Activated T-cell treated with anti-CD3 and anti-CD28 coated beads, Interleukin-2, amount 50 U/mL, for 72 hours (primary cell): ENCODE measurements around the gene OLFM1. TPM values are rescaled to one million over a fixed set of nuclear protein-coding genes. Genes with fewer than 3 reads are reported as not detected.

Experiments
- ATAC-seq, 2 donors: fragments of 150-1000 bp; cut with Tn5 transposase; replicated peaks in 1 of 2; 2 replicates each; pipeline ENCODE4 v1.10.0; 2021; ENCODE audit warnings: moderate library complexity in 2 of 2, mild to moderate bottlenecking in 1 of 2
- DNase-seq, 2 donors: peaks; one replicate each; pipeline ENCODE4 v3.0.0; 2021 to 2022; ENCODE audit warnings: mixed read lengths in 1 of 2
- H3K27ac Mint-ChIP-seq: one replicate; pipeline ENCODE4 v1.8.0; 2022; ENCODE audit warnings: mild to moderate bottlenecking, moderate library complexity, mixed read lengths
- H3K27me3 Mint-ChIP-seq: one replicate; pipeline ENCODE4 v1.8.0; 2022; ENCODE audit warnings: low read depth, mixed read lengths
- H3K36me3 Mint-ChIP-seq, 2 donors: one replicate each; pipeline ENCODE4 v1.8.0; 2022; ENCODE audit warnings: mixed read lengths in 2 of 2, mild to moderate bottlenecking in 1 of 2; ENCODE audit not compliant: insufficient read depth in 2 of 2
- H3K4me1 Mint-ChIP-seq: one replicate; pipeline ENCODE4 v1.8.0; 2022; ENCODE audit warnings: low read depth, mixed read lengths
- H3K4me3 Mint-ChIP-seq, 2 donors: one replicate each; pipeline ENCODE4 v1.8.0; 2022; ENCODE audit warnings: mild to moderate bottlenecking in 2 of 2, mixed read lengths in 2 of 2, moderate library complexity in 2 of 2
- H3K9me3 Mint-ChIP-seq, 2 donors: one replicate each; pipeline ENCODE4 v1.8.0; 2022; ENCODE audit warnings: mixed read lengths in 2 of 2
- total RNA-seq, 2 donors: library from RNA; stranded (reverse); gene quantifications; one replicate each; pipeline ENCODE4 v1.2.3, GENCODE V29; 2022

Gene OLFM1
- total RNA-seq, 2 donors from 2014 or later: 0.70 TPM; not detected in 1

- Mint-ChIP-seq H3K27me3 (peaks cover 24% of the 10 kb centered on the region), H3K4me3 (no peak overlapping the region), H3K27ac (no peak overlapping the region), H3K36me3 (no peaks in the 10 kb centered on the region), H3K4me1 (no peaks in the 10 kb centered on the region), H3K9me3 (no peaks in the 10 kb centered on the region)
- no peak for ATAC-seq
- DNase-seq: no peak
These were observed 12.0 kb upstream of the OLFM1 start for GRCh38 chr9:135075234-135076142.

DNA sequence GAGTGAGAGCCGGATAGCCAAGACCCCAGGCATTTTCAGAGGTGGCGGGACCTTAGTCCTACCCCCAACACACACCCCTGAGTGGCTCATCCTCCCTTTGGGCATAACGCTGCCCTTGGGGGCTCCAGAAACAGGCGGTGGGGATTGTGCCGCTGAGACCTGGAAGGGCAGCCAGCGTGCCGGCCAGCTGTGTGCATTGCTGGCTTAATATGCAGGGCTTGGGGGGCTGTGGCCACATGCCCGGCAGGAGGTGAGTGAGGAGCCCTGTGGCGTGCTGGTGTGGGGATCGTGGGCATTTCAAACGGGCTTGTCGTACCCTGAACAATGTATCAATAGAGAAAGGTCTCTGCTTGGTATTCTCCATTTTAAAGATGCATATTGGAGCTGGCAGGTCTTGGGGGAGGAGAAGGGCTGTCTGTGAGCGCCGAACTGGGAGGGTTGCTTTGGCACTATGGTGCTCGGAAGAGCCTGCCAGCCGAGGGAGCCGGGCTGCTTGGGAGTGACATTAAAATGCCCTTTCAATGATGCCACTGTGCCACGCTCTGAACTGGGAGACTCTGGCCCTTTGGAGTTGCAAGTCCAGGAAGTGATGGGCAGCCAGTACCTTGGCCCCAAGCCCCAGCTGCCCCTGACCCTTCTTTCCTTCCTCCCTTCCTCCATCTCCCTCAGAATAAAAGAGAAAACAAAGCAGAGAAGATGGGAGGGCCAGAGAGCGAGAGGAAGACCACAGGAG lies 11.2 kb upstream of the OLFM1 start:
- Mint-ChIP-seq H3K36me3 (no peaks in the 10 kb centered on the region), H3K27ac (no peak overlapping the region), H3K4me3 (no peak overlapping the region), H3K9me3 (no peaks in the 10 kb centered on the region), H3K4me1 (no peaks in the 10 kb centered on the region), H3K27me3 (peaks cover 20% of the 10 kb centered on the region)
- no peak for ATAC-seq
- DNase-seq: no peak

DNA sequence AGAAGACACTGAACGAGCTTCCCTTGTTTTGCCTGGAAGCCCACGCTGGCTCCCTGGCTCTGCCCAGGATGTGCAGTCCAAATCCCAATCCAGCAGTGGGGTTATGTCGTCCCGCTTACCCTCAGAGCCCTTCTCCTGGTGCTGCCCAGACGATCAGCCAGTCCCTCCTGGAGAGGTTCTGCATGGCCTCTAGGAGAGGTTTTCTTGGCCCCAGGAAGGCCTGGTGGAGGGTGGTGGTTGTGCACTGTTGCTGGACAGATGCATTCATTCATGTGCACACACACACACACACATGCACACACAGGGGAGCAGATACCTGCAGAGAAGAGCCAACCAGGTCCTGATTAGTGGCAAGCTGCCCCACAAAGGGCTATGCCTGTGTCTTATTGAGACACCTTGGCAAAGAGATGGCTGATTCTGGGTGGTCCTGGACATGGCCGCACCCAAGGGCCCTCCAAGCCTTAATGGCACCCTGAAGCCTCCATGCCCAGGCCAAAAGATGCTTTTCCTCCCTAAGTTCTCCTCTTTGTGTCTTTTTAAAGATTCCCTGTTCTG lies 10.5 kb upstream of the OLFM1 start:
- no peaks in the 10 kb centered on the region for H3K4me1 Mint-ChIP-seq
- no peak overlapping the region for H3K27ac Mint-ChIP-seq
- H3K27me3 Mint-ChIP-seq: peaks cover 20% of the 10 kb centered on the region
- ATAC-seq: no peak
- no peaks in the 10 kb centered on the region for H3K36me3 Mint-ChIP-seq
- no peak for DNase-seq
- no peaks in the 10 kb centered on the region for H3K9me3 Mint-ChIP-seq
- no peak overlapping the region for H3K4me3 Mint-ChIP-seq

DNA sequence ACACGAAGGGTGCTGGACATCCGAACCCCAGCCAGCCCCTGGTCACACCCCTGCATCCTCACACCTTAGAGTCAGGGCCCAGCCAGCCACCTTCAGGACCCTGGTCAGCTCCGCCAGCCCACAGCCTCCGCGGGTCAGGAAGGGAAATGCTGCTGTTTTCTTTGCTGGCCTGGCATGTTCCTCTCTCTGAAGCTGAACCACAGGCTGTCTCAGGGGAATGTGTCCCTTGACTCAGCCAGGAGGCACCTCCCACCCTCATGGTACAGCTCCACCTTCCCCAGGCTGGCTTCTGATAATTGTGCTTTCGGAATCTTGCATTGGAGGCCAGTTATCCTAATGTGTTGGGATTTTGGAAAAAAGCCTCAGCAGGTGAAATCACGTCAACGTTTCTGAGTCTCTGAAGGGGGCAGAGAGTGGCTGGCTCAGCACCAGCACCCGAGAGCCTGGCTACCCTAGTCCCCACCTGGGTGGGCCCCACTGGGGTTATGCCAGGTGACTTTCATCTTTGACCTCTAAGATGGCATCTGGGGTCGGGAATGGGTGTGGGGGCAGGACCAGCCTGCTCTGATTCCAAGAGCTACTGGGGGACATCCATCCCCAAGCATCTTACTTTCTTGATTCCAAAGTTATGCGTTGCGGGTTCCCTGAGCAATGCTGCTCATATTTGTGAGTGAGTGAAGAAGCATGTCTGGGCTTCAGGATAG lies 9.8 kb upstream of the OLFM1 start:
- no peak for DNase-seq
- no peak for ATAC-seq
- Mint-ChIP-seq H3K36me3 (no peaks in the 10 kb centered on the region), H3K27me3 (peaks cover 20% of the 10 kb centered on the region), H3K4me3 (no peak overlapping the region), H3K27ac (no peak overlapping the region), H3K4me1 (no peaks in the 10 kb centered on the region), H3K9me3 (no peaks in the 10 kb centered on the region)

DNA sequence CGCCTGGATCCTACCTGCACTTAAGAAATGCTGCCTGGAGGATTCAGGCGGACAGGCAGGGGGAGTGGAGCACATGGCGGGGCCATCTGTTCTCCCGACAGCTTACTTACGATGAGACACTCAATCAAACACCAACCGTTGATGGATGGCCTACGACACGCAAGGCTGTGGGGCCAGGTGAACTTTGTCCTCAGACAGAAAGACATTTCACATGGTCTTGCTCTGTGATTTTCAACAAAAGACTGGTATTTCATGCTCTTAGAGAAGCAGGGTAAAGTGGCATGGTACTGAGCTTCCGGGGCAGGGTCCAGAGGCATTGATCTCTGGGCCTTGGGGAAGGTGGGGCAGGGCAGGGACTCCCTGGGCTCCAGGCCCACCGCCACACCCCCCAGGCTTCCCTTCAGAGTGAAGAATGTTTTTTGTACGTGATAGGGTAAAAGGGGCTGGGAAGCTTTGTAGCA lies 9.1 kb upstream of the OLFM1 start:
- H3K27ac Mint-ChIP-seq: no peak overlapping the region
- no peak for ATAC-seq

GRCh38 chr9:135079018-135079417 lies 8.4 kb upstream of the OLFM1 start:
- Mint-ChIP-seq H3K4me1 (no peaks in the 10 kb centered on the region), H3K27me3 (peaks cover 20% of the 10 kb centered on the region), H3K36me3 (no peaks in the 10 kb centered on the region), H3K4me3 (no peak overlapping the region), H3K27ac (no peak overlapping the region), H3K9me3 (no peaks in the 10 kb centered on the region)
- ATAC-seq (no peak), DNase-seq (no peak)

More for the DNA sequence above, 9.1 kb upstream of the OLFM1 start:
- no peak overlapping the region for H3K4me3 Mint-ChIP-seq
- no peaks in the 10 kb centered on the region for H3K36me3 Mint-ChIP-seq
- no peaks in the 10 kb centered on the region for H3K4me1 Mint-ChIP-seq
- DNase-seq: no peak
- no peaks in the 10 kb centered on the region for H3K9me3 Mint-ChIP-seq
- peaks cover 25% of the 10 kb centered on the region for H3K27me3 Mint-ChIP-seq

GRCh38 chr9:135079676-135080075 lies 7.8 kb upstream of the OLFM1 start:
- Mint-ChIP-seq H3K27ac (no peak overlapping the region), H3K4me3 (no peak overlapping the region), H3K9me3 (no peaks in the 10 kb centered on the region), H3K27me3 (peaks cover 18% of the 10 kb centered on the region), H3K36me3 (no peaks in the 10 kb centered on the region), H3K4me1 (no peaks in the 10 kb centered on the region)
- ATAC-seq: no peak
- no peak for DNase-seq

DNA sequence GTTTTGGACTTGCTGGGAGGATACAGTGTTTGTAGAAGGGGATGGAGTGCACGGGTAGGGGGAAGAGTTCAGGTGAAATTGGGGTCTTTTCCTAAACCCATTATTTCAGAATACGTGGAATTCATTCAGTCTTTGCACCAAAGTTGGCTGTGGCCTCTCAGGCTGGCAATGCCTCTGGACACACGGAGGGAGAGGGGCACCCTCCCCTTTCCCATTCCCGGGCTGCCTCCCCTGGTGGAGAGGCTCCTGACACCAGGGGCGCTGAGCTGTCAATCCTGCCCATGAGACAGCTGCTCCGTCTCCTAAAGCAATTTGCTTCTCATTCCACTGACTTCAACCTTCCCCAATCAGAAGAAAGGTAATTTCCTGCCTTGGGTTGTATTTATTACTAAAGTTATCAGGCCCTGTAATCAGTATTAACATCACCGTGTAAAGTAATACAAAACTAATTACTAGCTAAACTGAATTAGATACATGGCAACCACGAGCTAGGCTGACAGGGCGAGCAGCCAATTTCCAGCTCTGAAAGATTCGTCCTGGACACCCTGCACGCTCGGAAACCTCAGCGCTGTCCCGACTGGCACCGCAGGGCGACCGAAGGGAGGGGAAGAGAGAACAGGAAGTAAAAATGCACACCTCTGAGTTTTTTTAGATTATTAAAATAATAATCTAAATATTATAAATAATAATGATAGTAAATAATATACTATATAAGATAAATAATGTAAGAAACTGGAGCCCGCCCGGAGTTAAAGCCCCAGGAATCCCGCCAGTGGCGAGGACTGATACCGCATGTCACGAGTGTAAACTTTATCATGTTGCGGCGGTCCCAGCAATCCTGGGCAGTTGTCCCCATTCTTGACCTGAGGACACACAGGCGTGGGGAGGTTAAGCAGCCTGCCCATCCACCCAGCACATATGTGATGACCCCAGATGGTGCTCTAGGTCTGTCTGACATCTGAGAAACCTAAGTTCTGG lies 6.9 kb upstream of the OLFM1 start:
- H3K4me3 Mint-ChIP-seq: no peak overlapping the region
- H3K36me3 Mint-ChIP-seq: no peaks in the 10 kb centered on the region
- ATAC-seq (no peak), DNase-seq (no peak)
- H3K27ac Mint-ChIP-seq: no peak overlapping the region
- no peaks in the 10 kb centered on the region for H3K9me3 Mint-ChIP-seq
- no peaks in the 10 kb centered on the region for H3K4me1 Mint-ChIP-seq
- H3K27me3 Mint-ChIP-seq: peaks cover 20% of the 10 kb centered on the region

DNA sequence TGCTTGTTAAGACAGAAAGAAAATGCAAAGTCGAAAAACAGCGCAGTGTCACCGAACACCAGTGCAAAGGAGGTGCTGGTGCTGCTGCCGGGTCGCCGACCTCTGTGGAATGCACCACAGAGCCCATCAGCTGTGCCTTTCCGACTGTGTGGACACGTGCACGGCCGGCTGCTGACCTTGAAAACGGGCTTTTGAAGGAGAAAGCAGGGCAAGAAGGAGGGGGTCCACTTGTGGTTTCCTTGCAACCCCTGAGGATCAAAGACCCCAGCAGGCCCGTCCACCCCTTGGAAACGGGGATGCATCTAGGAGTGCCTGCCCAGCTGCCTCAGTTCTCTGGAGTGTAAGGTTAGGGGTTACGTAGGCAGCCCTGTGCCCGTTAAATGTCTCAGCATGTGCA lies 6.2 kb upstream of the OLFM1 start:
- no peak overlapping the region for H3K4me3 Mint-ChIP-seq
- no peak overlapping the region for H3K27ac Mint-ChIP-seq

DNA sequence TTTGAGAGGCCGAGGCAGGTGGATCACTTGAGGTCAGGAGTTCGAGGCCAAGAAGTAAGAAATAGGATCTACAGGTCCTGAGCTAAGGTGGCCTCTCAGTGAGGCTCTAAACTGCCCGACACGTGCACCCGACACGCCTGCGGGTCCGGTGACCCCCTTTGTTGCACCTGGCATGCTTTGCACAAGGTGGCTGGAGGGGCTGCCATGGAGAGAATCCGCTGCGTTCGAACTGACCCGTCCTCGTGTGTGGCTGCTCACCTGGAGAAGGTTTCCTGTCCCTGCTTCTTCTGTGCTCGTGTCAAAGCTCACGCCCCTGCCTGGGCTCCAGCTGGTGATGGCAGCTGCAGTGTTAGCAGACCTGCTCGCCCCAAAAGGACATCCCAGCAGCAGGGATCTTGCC lies 5.7 kb upstream of the OLFM1 start:
- DNase-seq: no peak
- Mint-ChIP-seq H3K36me3 (no peaks in the 10 kb centered on the region), H3K9me3 (no peaks in the 10 kb centered on the region), H3K27ac (no peak overlapping the region), H3K4me1 (peaks cover 5% of the 10 kb centered on the region), H3K4me3 (no peak overlapping the region), H3K27me3 (peaks cover 22% of the 10 kb centered on the region)
- no peak for ATAC-seq

More for the DNA sequence above, 6.2 kb upstream of the OLFM1 start:
- no peak for ATAC-seq
- Mint-ChIP-seq H3K9me3 (no peaks in the 10 kb centered on the region), H3K36me3 (no peaks in the 10 kb centered on the region), H3K27me3 (peaks cover 24% of the 10 kb centered on the region), H3K4me1 (peaks cover 4% of the 10 kb centered on the region)
- DNase-seq: no peak

DNA sequence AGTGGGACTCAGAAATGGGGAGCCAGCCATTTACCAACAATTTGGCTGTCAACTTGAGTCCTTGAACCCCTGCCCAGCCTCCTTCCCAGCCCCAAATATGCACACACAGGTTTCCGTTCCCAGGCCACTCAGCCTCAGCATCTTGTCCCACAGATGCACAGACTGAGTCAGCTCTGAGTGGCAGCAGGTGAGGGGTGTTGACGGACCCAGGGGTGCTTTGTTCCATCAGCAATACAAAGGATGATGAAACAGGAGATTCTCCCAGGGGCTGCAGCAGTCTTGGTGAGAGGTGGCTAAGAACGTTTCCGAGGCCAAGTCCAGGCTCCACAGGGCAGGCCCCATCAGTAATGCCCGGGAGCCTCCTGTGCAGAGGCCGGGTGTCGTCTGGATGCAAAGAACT lies 4.9 kb upstream of the OLFM1 start:
- H3K27me3 Mint-ChIP-seq: peaks cover 20% of the 10 kb centered on the region

DNA sequence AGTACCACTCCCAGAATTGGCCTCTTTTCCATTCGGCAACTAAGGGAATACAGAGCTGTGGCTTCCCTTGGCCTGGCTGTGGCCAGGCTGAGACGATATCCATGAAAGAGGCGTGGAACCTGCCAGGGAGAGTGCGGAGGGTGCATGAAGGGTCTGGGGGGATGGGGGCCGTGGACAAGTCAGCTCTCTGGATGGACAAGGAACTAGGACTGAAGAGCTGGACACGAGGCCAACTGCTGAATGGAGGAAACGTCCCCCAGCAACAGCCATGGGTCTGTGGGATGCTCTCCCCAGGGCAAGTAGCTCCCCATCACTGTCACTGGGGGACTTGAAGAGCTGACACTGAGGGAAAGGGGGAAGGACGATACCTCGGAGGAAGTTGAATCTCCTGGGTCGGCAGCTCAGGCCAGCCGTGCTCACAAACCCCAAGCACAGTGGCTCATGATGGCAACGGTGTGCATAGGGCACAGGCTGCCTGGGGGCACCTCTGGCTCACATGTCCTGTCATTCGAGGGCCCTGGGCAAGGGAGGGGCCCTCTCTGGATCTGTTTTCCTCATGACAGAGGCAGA lies 4.1 kb upstream of the OLFM1 start:
- Mint-ChIP-seq H3K4me3 (no peak overlapping the region), H3K36me3 (no peaks in the 10 kb centered on the region), H3K27me3 (peaks cover 20% of the 10 kb centered on the region), H3K27ac (no peak overlapping the region), H3K9me3 (no peaks in the 10 kb centered on the region), H3K4me1 (peaks cover 5% of the 10 kb centered on the region)
- DNase-seq (no peak), ATAC-seq (no peak)

More for the DNA sequence above, 4.9 kb upstream of the OLFM1 start:
- H3K4me1 Mint-ChIP-seq: peaks cover 5% of the 10 kb centered on the region
- no peak overlapping the region for H3K4me3 Mint-ChIP-seq
- no peak overlapping the region for H3K27ac Mint-ChIP-seq
- no peak for ATAC-seq
- no peaks in the 10 kb centered on the region for H3K36me3 Mint-ChIP-seq
- no peaks in the 10 kb centered on the region for H3K9me3 Mint-ChIP-seq
- DNase-seq: no peak
